Mesendoderm (in vitro differentiated cells): Measurements from ENCODE around the gene CNTRL.
A peak's percentile ranks its signal among the peaks of the same experiment; 100 is the strongest.

Experiments used
- DNase-seq: peaks from one replicate; pipeline ENCODE4 v3.0.0; 2013
- H2AK5ac ChIP-seq: 2 replicates; pipeline ENCODE4 v1.6.1; 2013; ENCODE audit warnings: low read length, inconsistent platforms
- H2BK120ac ChIP-seq: 2 replicates; pipeline ENCODE4 v1.6.1; 2013; ENCODE audit warnings: low read depth, mild to moderate bottlenecking, low read length, moderate library complexity, mixed read lengths
- H2BK15ac ChIP-seq: replicated peaks from 2 replicates; pipeline ENCODE4 v1.6.1; 2013; ENCODE audit warnings: low read depth, mild to moderate bottlenecking, moderate library complexity
- H2BK5ac ChIP-seq: 2 replicates; pipeline ENCODE4 v1.6.1; 2013; ENCODE audit warnings: low read length, inconsistent platforms
- H3K18ac ChIP-seq: 2 replicates; pipeline ENCODE4 v1.6.1; 2013; ENCODE audit warnings: mild to moderate bottlenecking, low read length, mixed read lengths
- H3K23ac ChIP-seq: one replicate; pipeline ENCODE4 v1.6.1; 2013; ENCODE audit warnings: low read length
- H3K27ac ChIP-seq: 2 replicates; pipeline ENCODE4 v1.5.1; 2013; ENCODE audit warnings: low read depth, mild to moderate bottlenecking, inconsistent platforms, low read length, moderate library complexity
- H3K27me3 ChIP-seq: 2 replicates; pipeline ENCODE4 v1.6.1; 2013; ENCODE audit warnings: low read length, control low read depth, mild to moderate bottlenecking, inconsistent platforms; ENCODE audit not compliant: insufficient read depth, poor library complexity
- H3K36me3 ChIP-seq: 2 replicates; pipeline ENCODE4 v1.6.1; 2013; ENCODE audit warnings: low read length, inconsistent platforms; ENCODE audit not compliant: control insufficient read depth, insufficient read depth
- H3K4ac ChIP-seq: one replicate; pipeline ENCODE4 v1.6.1; 2013; ENCODE audit warnings: low read depth, mild to moderate bottlenecking, low read length, moderate library complexity
- H3K4me1 ChIP-seq: 2 replicates; pipeline ENCODE4 v1.6.1; 2013; ENCODE audit warnings: low read depth, low read length, inconsistent platforms; ENCODE audit not compliant: control insufficient read depth
- H3K4me2 ChIP-seq: 2 replicates; pipeline ENCODE4 v1.6.1; 2013; ENCODE audit warnings: low read length
- H3K4me3 ChIP-seq: 2 replicates; pipeline ENCODE4 v1.5.1; 2013; ENCODE audit warnings: mild to moderate bottlenecking, low read length
- H3K56ac ChIP-seq: one replicate; pipeline ENCODE4 v1.6.1; 2013; ENCODE audit warnings: low read length
- H3K79me1 ChIP-seq: 2 replicates; pipeline ENCODE4 v1.6.1; 2013; ENCODE audit warnings: low read length, inconsistent platforms
- H3K79me2 ChIP-seq: 2 replicates; pipeline ENCODE4 v1.6.1; 2013; ENCODE audit warnings: mild to moderate bottlenecking, low read length; ENCODE audit not compliant: control insufficient read depth, insufficient read depth
- H3K9ac ChIP-seq: 2 replicates; pipeline ENCODE4 v1.6.1; 2013; ENCODE audit warnings: low read length, inconsistent platforms
- H4K5ac ChIP-seq: one replicate; pipeline ENCODE4 v1.6.1; 2013; ENCODE audit warnings: low read length
- H4K8ac ChIP-seq: one replicate; pipeline ENCODE4 v1.6.1; 2013; ENCODE audit warnings: low read depth, mild to moderate bottlenecking, control low read depth, low read length, moderate library complexity
- WGBS: extraction: QIAGEN DNeasy Blood & Tissue Kit; methylation state at CpG from one replicate; pipeline ENCODE4 v1.1.7; 2013; ENCODE audit warnings: low lambda C conversion rate, missing lambda C conversion rate; ENCODE audit not compliant: insufficient coverage; ENCODE audit errors: extremely low coverage; 5-methylcytosine and 5-hydroxymethylcytosine counted together

Gene CNTRL

GRCh38 chr9:121059998-121060636 lies 14.6 kb upstream of the CNTRL start:
- no peaks in the 10 kb centered on the region for H3K27me3 ChIP-seq
- no peak overlapping the region for H3K23ac ChIP-seq
- no peak overlapping the region for H2BK15ac ChIP-seq
- no peak overlapping the region for H3K18ac ChIP-seq
- H3K79me1 ChIP-seq, result no peaks in the 10 kb centered on the region
- H4K8ac ChIP-seq, result no peak overlapping the region
- no peaks in the 10 kb centered on the region for H3K4me1 ChIP-seq
- no CpG with 5 or more reads among the region's 6 CpGs for WGBS
- H2BK5ac ChIP-seq, result no peak overlapping the region
- no peak overlapping the region for H3K56ac ChIP-seq
- no peak overlapping the region for H3K4ac ChIP-seq
- no peak overlapping the region for H2AK5ac ChIP-seq
- DNase-seq, result peak; percentile 75
- no peak overlapping the region for H2BK120ac ChIP-seq
- no peak overlapping the region for H3K9ac ChIP-seq
- no peaks in the 10 kb centered on the region for H3K36me3 ChIP-seq
- H3K4me2 ChIP-seq, result no peak overlapping the region
- H4K5ac ChIP-seq, result no peak overlapping the region
- no peaks in the 10 kb centered on the region for H3K79me2 ChIP-seq
- H3K27ac ChIP-seq, result no peak overlapping the region
- H3K4me3 ChIP-seq, result no peak overlapping the region

GRCh38 chr9:121066850-121067249 lies 7.9 kb upstream of the CNTRL start:
- no peak overlapping the region for H2BK120ac ChIP-seq
- H3K4me3 ChIP-seq, result no peak overlapping the region
- H3K27me3 ChIP-seq, result no peaks in the 10 kb centered on the region
- no peak overlapping the region for H3K27ac ChIP-seq
- no peaks in the 10 kb centered on the region for H3K79me2 ChIP-seq
- no peak overlapping the region for H3K56ac ChIP-seq
- no peaks in the 10 kb centered on the region for H3K36me3 ChIP-seq
- H3K4ac ChIP-seq, result no peak overlapping the region
- H2AK5ac ChIP-seq, result no peak overlapping the region
- no peak overlapping the region for H3K18ac ChIP-seq
- H3K79me1 ChIP-seq, result no peaks in the 10 kb centered on the region
- no peak overlapping the region for H3K9ac ChIP-seq
- WGBS, result no CpG with 5 or more reads among the region's 1 CpG
- no peak overlapping the region for H3K23ac ChIP-seq
- no peak overlapping the region for H4K5ac ChIP-seq
- DNase-seq, result no peak
- H4K8ac ChIP-seq, result no peak overlapping the region
- no peak overlapping the region for H2BK15ac ChIP-seq
- H2BK5ac ChIP-seq, result no peak overlapping the region
- no peaks in the 10 kb centered on the region for H3K4me1 ChIP-seq
- H3K4me2 ChIP-seq, result no peak overlapping the region

GRCh38 chr9:121067640-121068039 lies 7.1 kb upstream of the CNTRL start:
- no peaks in the 10 kb centered on the region for H3K79me1 ChIP-seq
- H3K18ac ChIP-seq, result no peak overlapping the region
- no peak overlapping the region for H4K5ac ChIP-seq
- H2AK5ac ChIP-seq, result no peak overlapping the region
- H3K4me2 ChIP-seq, result no peak overlapping the region
- no peaks in the 10 kb centered on the region for H3K27me3 ChIP-seq
- no peak overlapping the region for H3K27ac ChIP-seq
- no CpG with 5 or more reads among the region's 2 CpGs for WGBS
- H3K9ac ChIP-seq, result no peak overlapping the region
- H3K4me3 ChIP-seq, result no peak overlapping the region
- H3K56ac ChIP-seq, result no peak overlapping the region
- H2BK120ac ChIP-seq, result no peak overlapping the region
- H3K79me2 ChIP-seq, result no peaks in the 10 kb centered on the region
- H3K23ac ChIP-seq, result no peak overlapping the region
- H4K8ac ChIP-seq, result no peak overlapping the region
- H3K4me1 ChIP-seq, result no peaks in the 10 kb centered on the region
- no peaks in the 10 kb centered on the region for H3K36me3 ChIP-seq
- no peak for DNase-seq
- H2BK5ac ChIP-seq, result no peak overlapping the region
- no peak overlapping the region for H2BK15ac ChIP-seq
- no peak overlapping the region for H3K4ac ChIP-seq

GRCh38 chr9:121069396-121069795 lies 5.4 kb upstream of the CNTRL start:
- no peak overlapping the region for H3K4ac ChIP-seq
- H3K9ac ChIP-seq, result no peak overlapping the region
- H3K27ac ChIP-seq, result no peak overlapping the region
- no peaks in the 10 kb centered on the region for H3K79me1 ChIP-seq
- H3K36me3 ChIP-seq, result no peaks in the 10 kb centered on the region
- H3K23ac ChIP-seq, result no peak overlapping the region
- no peaks in the 10 kb centered on the region for H3K4me1 ChIP-seq
- H4K5ac ChIP-seq, result no peak overlapping the region
- H3K27me3 ChIP-seq, result no peaks in the 10 kb centered on the region
- no peak overlapping the region for H3K4me3 ChIP-seq
- H2BK120ac ChIP-seq, result no peak overlapping the region
- no CpG with 5 or more reads among the region's 1 CpG for WGBS
- no peak for DNase-seq
- no peaks in the 10 kb centered on the region for H3K79me2 ChIP-seq
- H4K8ac ChIP-seq, result no peak overlapping the region
- H2BK5ac ChIP-seq, result no peak overlapping the region
- no peak overlapping the region for H3K18ac ChIP-seq
- H2BK15ac ChIP-seq, result no peak overlapping the region
- no peak overlapping the region for H2AK5ac ChIP-seq
- H3K56ac ChIP-seq, result no peak overlapping the region
- H3K4me2 ChIP-seq, result no peak overlapping the region

- no peak overlapping the region for H4K8ac ChIP-seq
- H2AK5ac ChIP-seq, result no peak overlapping the region
- H3K23ac ChIP-seq, result no peak overlapping the region
- no peak overlapping the region for H3K56ac ChIP-seq
- H3K4me1 ChIP-seq, result no peaks in the 10 kb centered on the region
- WGBS, result no CpG with 5 or more reads among the region's 2 CpGs
- no peak overlapping the region for H3K4me3 ChIP-seq
- H3K27ac ChIP-seq, result no peak overlapping the region
- H3K9ac ChIP-seq, result no peak overlapping the region
- no peak overlapping the region for H4K5ac ChIP-seq
- H2BK5ac ChIP-seq, result no peak overlapping the region
- no peak overlapping the region for H3K4me2 ChIP-seq
- H2BK15ac ChIP-seq, result no peak overlapping the region
- no peaks in the 10 kb centered on the region for H3K79me1 ChIP-seq
- no peaks in the 10 kb centered on the region for H3K27me3 ChIP-seq
- no peak overlapping the region for H2BK120ac ChIP-seq
- H3K36me3 ChIP-seq, result no peaks in the 10 kb centered on the region
- no peaks in the 10 kb centered on the region for H3K79me2 ChIP-seq
- H3K4ac ChIP-seq, result no peak overlapping the region
- no peak overlapping the region for H3K18ac ChIP-seq
- DNase-seq, result no peak
Measured at GRCh38 chr9:121071370-121071755, 3.4 kb upstream of the CNTRL start.

GRCh38 chr9:121071756-121072421 lies 2.9 kb upstream of the CNTRL start:
- Histone ChIP-seq H4K5ac (no peak overlapping the region), H2BK5ac (no peak overlapping the region), H3K36me3 (no peaks in the 10 kb centered on the region), H3K4ac (no peak overlapping the region), H3K4me2 (no peak overlapping the region), H3K27ac (no peak overlapping the region), H4K8ac (no peak overlapping the region), H3K79me1 (no peaks in the 10 kb centered on the region), H2AK5ac (no peak overlapping the region), H3K23ac (no peak overlapping the region), H3K56ac (no peak overlapping the region), H3K79me2 (no peaks in the 10 kb centered on the region), H3K4me1 (no peaks in the 10 kb centered on the region), H2BK15ac (no peak overlapping the region), H3K18ac (no peak overlapping the region), H2BK120ac (no peak overlapping the region), H3K9ac (no peak overlapping the region), H3K27me3 (no peaks in the 10 kb centered on the region), H3K4me3 (no peak overlapping the region)
- DNase-seq, result no peak
- WGBS, result no CpG with 5 or more reads among the region's 16 CpGs
